ENCODE measurements around the gene PEX11G.

DNA sequence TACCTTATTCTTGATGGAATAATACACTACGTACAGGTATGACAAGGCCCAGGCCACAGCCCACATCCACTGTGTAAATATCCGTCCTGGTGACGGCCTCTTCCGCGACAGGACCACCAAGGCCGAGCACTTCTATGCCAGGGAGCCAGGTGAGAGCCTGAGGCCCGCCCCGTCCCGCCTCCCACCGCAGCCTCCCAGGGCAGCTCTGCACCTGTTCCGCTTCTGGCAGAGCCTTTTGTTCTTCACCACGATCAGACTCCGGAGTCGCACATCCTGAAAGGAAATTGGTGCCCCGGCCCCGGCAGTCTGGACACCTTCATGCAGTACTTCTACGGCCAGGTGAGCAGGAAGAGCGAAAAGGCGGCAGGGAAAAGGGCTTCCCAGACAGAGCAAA, 16.4 kb upstream of the PEX11G start:
- TF ChIP-seq POLR2AphosphoS5 (IDR thresholded peaks at IDR 0.05), result no peak
- TF ChIP-seq POLR2A (IDR thresholded peaks at IDR 0.05), result no peak
- TF ChIP-seq, protein P1, sequence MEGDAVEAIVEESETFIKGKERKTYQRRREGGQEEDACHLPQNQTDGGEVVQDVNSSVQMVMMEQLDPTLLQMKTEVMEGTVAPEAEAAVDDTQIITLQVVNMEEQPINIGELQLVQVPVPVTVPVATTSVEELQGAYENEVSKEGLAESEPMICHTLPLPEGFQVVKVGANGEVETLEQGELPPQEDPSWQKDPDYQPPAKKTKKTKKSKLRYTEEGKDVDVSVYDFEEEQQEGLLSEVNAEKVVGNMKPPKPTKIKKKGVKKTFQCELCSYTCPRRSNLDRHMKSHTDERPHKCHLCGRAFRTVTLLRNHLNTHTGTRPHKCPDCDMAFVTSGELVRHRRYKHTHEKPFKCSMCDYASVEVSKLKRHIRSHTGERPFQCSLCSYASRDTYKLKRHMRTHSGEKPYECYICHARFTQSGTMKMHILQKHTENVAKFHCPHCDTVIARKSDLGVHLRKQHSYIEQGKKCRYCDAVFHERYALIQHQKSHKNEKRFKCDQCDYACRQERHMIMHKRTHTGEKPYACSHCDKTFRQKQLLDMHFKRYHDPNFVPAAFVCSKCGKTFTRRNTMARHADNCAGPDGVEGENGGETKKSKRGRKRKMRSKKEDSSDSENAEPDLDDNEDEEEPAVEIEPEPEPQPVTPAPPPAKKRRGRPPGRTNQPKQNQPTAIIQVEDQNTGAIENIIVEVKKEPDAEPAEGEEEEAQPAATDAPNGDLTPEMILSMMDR (IDR thresholded peaks at IDR 0.05 in 8 of 11, conservative IDR thresholded peaks at IDR 0.05 in 3 of 11), result no peak

Data from spleen (tissue), 7 donors.